GM18867 (cell line): ENCODE data around the gene ANKS1A.
"Not testable (repeated sequence)": the region's sequence is repeated elsewhere in the genome, so short reads cannot be mapped to it uniquely, and the experiment has no call there.

Source experiments
- ATAC-seq: cut with Tn5 transposase; IDR thresholded peaks from one replicate; pipeline ENCODE4 v1.9.1; 2021; ENCODE audit warnings: mild to moderate bottlenecking, moderate library complexity; ENCODE audit not compliant: unreplicated experiment

The ANKS1A gene

DNA sequence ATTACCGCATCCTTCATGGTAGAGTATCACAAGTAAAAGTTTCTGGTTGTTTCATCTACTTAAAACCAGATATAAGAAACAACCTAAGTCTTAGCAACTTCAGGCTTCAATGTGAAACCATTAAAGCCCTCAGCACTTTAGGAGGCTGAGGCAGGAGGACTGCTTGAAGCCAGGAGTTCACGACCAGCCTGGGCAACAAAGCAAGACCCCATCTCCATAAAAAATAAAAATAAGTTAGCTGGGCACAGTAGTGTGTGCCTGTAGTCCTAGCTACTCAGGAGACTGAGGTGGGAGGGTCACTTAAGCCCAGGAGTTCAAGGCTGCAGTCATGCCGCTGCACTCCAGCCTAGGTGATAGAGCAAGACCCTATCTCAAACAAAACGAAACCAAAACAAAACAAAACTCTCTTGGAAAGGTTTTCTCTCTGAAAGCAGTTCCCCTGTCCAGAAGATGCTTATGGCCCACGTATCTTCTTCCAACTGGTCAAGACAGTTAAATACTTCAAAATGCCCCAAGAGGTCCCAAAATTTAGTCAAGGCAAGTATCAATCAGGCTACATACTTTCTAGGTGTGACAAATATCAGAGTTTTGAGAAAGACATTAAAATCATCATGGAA is 11.1 kb upstream of the ANKS1A start:
- ATAC-seq = no peak

DNA sequence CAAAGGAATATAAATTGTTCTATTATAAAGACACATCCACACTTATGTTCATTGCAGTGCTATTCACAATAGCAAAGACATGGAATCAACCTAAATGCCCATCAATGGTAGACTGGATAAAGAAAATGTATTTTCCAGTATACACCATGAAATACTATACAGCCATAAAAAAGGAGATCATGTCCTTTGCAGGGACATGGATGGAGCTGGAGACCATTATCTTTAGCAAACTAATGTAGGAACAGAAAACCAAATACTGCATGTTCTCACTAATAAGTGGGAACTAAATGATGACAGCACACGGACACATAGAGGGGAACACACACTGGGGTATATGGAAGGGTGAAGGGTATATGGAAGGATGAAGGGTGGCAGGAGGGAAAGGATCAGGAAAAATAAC is 5.0 kb upstream of the ANKS1A start:
- not testable (repeated sequence) for ATAC-seq

DNA sequence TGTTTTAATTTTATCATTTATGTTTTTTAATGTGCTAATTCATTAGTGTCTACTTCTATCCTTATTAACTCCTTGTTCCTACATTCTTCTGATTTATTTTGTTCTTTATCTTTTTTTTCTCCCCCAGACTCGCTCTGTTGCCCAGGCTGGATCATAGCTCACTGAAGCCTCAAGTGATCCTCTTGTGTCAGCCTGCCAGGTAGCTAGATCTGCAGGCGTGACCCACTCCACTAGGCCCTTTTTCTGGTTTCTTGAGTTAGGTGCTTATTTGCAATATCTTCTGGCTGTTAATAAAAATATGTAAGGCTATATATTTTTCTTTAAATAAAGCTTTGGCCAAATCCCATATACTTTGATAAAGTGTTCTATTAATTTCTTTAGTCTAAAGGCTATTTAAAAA is 4.1 kb upstream of the ANKS1A start:
- no peak for ATAC-seq

DNA sequence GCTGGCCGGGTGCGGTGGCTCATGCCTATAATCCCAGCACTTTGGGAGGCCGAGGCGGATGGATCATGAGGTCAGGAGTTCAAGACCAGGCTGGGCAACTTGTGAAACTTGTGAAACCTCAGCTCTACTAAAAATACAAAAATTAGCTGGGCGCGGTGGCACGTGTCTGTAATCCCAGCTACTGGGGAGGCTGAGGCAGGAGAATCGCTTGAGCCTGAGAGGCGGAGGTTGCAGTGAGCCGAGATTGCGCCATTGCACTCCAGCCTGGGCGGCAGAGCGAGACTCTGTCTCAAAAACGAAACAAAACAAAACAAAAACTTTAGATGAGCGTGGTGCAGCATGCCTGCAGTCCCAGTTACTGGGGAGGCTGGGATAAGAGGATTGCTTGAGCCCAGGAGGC is 3.2 kb upstream of the ANKS1A start:
- not testable (repeated sequence) for ATAC-seq

DNA sequence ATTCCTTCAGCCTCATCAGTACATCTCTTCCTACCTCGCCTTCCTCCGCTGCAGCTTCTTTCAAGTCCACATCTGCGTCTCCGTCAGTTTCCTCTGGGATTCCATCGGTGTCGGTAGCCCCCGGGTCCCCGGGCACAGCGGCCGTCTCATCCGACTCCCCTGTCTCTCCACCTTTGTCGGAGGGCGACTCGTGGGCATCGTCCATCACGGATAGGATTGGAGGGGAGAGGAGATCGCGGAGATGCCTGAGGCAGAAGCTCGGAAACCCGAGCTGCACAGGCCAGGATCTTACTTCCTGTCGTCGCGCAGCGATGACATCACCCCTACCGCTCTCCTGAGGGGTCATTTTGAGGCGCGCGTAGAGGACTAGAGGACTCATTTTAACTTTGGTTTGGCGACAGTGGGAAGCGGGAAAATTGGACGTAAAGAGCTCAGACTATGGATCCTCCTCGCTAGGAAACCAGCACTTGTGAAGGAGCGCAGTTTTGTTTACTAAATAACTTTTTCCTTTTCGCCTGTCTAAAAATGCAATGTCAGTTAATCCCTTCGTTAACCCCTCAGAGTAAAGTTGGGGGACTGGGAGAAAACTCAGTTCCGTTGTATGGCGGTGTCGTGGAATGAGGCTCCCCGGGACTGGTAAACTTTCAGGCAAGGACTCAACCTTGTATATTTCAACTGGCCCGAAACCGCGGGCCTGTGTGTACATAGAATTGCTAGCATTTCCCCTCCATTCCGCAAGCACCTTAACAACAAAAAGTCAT is 1.1 kb upstream of the ANKS1A start, which contains the start of gene TAF11:
TSS of gene TAF11 (minus strand) at position 290 of the 761 bp plus-strand sequence. CDS start at position 205, 85 bp downstream.
- peak; percentile 69 for ATAC-seq

DNA sequence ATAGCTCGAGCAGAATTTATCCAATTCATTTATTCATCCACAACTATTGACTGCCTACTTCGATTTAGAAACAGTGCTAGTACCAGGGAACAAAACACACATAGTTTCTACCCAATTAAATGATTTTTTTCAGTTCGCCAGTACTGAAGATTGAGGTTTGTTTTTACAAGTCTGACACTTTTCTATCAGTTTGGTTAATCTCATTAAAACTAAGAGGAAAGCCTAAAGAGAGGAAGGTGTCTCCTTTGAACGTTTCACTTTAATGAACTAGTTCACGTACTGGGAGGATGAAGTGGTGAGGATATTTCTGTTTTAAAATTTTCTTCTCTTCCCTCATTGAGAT is 570 bp upstream of the ANKS1A start:
- ATAC-seq = no peak

DNA sequence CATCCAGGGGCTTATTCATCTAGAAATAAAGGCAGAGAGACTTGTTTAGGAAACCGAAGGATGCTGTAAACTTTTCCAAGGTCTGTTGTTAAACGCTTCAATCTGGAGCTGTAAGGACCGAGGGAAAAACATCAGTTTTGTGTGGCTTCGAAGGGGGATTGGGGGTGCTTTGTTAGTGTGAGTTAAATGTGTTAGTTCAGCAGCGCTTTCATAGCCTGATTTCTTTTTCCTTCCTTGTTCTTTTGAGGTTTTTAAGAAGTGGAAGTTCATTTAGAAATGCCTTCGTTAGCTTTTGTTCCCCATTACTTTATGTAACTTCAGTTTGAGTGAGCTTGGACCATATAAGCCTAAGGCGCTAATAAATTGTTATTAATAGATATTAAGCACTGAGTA is 1.5 kb downstream of the ANKS1A start:
- no peak for ATAC-seq

DNA sequence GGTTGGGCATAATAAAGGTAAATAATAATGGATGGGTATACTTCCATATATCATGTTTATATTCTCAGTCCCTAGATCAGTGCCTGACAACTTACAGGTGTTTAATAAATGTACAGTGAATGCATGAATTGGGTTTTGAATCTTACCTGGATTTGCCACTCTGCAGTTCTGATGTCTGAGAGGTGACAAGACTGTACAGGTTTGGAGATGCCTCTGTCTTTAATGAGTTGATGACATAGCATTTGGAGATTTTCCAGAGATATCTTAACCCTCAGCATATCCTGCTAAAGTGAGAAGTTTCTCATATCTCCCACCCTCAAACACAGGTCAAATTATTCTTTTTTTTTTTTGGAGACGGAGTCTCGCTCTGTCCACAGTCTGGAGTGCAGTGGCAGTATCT is 2.2 kb downstream of the ANKS1A start:
- no peak for ATAC-seq

DNA sequence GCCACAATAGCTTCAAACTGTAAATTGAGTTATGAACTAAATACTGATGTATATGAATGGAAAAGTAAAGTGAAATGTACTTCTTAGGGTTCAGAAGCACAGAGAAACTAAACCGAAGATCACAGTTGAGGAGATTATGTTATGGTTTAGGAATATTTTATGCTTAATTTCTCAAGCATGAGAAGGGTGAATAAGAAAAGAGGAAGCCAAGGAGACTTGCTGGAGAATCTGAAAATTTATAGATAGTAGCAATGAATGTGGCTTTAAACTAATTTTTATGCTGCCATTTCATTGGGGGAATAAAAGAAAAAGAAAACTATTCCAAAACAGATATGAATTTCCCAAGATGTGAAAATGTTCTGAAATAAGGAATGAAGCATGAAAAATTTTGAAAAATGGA is 5.6 kb downstream of the ANKS1A start:
- no peak for ATAC-seq

DNA sequence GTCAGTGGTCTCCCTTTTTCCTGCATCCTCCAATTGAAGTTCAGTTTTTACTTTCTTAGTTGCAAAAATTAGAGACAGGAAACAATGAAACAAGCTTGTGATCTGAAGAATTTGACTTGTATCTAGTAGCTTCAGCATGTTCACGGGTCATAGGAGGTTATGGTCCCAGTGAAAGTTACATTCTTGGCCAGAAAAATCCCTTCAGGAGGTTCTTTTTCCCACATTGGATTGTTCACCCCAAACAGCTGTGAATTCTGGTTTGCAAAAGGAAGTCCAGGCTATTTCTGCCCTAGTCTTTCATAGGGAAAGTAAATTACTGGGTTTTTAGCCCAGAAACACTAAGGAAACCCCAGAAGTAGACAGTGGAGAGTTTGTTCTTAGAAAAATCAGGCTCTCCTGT is 8.1 kb downstream of the ANKS1A start:
- ATAC-seq = no peak

DNA sequence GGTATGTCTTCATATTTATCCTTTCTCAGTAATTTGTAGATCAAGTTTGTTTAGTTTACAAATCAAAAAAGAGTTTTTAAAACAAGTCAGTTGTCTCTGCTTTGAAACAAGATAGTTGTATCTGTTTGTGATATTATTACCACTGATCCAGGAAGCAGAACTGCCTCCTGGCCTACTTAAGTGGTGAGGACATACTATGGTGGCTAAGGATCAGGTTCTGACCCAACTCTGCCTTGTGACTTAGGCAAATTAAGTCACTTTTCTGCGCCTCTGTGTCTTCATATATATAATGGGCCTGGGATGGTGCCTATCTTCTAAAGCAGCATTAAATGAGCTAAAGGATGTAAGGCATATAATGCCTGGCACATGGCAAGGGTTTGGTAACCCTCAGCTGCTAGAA is 8.7 kb downstream of the ANKS1A start:
- no peak for ATAC-seq

DNA sequence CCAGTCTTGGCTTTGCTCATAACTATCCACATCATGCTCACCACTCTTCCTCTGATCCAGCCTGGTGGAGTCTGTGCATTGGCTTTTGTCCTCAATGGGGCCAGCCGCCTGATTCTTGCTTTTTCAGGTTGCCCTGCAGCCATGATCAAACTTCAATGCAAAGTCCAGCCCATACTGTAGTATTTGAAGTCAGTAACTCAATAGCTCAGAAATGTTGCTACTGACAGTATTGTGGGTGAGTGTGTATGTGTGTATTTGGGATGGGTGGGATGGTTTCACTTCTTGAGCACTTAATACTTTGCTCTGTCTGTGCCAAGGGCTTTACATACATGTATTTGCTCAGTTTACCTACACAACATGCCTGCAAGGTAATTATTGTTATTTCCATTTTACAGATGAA is 10.7 kb downstream of the ANKS1A start:
- ATAC-seq = not testable (repeated sequence)

DNA sequence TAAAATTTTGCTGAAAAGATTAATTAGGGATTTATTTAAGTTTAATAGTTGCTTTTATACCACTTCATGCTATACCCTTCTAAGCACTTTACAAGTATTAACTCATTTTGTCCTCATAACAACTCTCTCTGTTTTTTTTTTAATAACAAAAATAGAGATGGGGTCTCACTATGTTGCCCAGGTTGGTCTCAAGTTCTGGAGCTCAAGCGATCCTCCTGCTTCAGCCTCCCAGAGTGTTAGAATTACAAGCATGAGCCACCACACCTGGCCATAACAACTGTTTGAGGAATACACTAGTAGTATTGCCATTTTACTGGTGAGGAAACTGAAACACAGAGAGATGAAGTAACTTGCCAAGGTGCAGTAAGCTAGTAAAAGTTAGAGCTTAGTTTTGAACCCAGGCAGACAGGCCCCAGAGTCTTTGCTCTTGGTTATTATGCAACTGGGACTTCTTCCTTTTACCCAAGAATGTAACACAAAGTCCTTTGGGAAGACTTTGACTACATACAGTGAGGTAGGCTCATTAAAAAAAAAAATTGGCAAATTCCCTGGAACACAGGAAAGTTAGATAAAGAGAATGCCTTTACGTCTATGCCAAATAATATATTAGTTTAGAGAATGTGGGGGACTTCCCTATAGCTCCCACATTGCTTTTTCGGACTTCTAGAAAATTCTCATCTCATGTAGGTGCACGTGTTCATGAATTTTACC is 11.4 kb downstream of the ANKS1A start:
- no peak for ATAC-seq

DNA sequence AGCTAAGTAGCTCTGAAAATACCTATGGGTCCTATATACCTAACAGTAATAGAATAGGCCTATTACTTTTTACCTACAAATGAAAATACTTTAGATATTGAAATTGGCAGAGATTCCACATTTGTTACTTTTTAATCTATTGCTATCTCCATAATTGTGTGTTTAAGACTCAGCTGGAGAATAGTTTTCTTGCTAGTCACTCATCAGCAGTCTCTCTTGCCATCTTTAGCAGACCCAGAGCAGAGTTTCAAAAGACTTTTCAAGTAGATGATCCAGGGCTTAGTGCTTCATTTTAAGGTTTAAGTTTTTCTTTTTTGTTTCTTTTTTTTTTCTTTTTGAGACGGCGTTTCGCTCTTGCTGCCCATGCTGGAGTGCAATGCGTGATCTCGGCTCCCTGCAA is 12.9 kb downstream of the ANKS1A start:
- ATAC-seq = no peak

DNA sequence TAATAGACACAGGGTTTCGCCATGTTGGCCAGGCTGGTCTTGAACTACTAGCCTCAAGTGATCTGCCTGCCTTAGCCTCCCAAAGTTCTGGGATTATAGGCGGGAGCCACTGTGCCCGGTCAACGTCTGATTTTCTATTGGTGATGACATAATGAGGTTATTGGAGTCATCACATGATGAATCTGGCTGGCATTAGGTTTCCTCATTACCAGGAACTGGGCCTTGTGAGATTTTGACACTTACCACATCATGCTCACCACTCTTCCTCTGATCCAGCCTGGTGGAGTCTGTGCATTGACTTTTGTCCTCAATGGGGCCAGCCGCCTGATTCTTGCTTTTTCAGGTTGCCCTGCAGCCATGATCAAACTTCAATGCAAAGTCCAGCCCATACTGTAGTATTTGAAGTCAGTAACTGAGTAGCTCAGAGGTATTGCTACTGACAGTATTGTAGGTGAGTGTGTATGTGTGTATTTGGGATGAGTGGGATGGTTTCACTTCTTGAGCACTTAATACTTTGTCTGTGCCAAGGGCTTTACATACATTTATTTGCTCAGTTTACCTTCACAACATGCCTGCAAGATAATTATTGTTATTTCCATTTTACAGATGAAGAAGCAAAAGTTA is 16.0 kb downstream of the ANKS1A start:
- ATAC-seq = no peak

DNA sequence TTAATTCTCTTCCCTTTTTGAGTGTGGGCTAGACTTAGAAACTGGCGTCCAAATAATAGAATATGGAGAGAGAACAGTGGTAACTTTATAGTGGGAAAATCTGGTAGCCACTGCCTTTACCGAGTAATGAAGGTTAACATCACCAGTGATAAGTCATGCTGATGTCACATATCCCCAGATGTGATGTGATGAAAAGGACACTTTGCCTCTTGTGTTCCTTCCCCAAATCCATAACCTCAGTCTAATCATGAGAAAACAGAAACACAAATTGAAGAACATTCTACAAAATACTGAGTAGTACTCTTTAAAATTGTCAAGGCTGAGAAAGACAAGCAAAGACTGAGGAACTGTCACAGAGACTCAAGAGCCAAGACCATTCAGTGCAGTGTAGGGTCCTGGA is 17.8 kb downstream of the ANKS1A start:
- ATAC-seq = no peak

DNA sequence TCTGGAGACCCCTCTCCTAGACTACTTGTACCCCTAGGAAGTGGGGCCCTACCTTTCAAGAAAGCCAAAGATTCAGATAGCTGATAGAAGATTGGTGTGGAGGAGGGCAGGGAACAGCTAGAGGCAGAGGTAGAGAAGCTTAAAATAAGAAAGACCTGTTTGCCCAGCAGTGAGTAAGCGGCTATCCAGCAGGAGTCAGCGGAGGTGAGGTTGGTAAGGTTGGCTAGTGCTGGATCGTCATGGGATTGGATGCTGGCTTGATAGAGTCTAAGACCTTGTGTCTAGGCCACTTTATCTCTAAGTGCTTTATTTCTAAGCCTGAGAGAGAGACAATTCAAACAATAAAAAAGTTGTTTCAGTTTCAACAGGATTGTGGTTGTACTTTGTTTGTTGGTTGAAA is 19.1 kb downstream of the ANKS1A start:
- ATAC-seq = no peak

DNA sequence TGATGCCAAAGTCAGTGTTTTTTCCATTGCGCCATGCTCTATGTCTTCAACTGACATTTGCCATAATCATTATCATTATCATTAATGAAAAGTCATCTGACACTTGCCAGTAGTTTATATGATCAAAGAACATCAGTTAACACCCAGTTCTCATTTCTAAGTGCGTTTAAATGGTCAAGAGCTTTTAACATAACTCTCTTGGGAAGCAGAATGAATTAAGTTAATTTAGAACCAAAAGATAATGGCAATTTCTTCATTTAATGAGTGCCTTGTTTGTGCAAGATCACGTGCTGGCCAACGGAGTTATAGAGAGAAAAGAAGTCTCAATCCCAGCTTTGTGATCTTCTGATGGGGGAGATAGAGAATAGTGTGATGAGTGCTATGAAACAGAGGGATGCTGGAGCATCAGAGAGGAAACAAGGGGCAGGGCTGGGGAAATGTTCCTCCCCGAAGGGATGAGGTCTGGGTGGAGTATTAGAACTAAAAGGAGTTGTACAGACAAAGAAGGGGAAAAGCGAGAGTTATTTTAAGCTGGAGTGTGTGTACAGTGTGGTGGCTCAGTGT is 20.3 kb downstream of the ANKS1A start:
- no peak for ATAC-seq

DNA sequence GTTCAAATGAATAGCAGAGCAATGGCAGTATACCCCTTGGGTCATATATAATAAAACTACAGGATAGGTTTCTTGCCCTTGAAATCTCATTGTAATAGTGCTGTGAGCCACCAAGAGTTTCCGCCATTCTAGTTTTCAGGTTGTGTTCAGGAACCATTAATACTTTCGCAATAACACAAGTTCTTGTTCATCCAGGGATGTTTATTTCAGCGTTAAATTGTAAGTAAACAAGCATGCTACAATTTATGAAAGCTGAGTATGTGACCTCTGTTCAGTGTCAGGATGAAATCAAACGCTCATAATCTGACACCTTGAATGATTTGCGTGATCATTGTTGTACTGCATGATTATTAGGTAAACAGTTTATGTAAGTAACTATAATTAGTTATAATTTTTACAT is 22.8 kb downstream of the ANKS1A start:
- no peak for ATAC-seq

DNA sequence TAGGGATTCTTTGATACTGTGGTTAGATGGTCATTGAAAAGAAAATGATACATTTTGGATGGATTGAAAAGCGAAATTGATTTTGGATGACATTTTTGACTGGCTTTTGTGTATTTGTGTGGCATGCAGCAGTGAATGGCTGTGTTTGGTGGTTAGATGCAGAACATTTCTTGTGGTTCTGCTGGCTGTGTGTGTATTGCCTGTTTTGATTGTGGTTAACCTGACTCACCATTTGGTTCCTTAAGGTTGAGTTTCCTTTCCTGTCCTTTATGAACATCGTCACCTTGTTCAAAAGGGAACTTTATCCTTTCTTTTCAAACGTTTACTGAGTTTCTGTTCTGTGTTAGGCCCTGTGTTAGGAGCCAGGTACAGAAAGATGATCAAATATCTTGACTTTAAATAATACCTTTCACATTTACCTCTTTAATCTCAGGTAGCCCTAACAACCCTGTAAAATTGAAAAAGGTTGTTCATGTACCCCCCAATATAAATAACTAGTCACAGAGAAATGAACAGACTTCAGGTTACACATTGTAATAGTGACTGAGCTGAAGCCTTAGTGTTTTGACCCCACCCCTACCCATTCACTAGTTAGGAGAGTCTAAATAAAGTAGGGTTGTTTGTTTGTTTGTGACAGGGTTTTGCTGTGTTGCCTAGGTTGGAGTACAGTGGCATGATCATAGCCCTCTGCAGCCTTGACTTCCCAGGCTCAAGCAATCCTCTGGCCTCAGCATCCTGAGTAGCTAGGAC is 23.8 kb downstream of the ANKS1A start:
- peak; percentile 71 for ATAC-seq

DNA sequence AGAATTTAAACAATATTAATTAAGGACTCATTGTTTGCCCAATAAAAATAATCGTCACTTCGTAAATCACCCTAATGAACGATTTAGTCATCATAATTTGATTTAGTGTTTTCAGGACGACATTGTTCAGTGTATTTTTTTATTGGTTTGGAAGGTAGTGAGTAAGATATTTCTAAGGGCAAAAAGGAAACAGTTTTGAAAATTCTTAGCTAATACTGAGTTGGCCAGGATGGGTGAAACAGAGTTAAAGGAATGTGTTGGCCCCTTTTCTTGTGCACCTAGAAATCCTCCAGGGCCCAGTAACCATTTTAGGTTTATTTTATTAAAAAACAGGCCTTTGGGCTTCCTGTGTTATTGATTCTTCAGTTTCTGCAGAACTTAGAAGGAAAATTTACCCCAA is 25.3 kb downstream of the ANKS1A start:
- no peak for ATAC-seq
